HG03457 (cell line): ENCODE results near the gene PRDM7.
"Not testable (repeated sequence)": the region's sequence is repeated elsewhere in the genome, so short reads cannot be mapped to it uniquely, and the experiment has no call there.

Experiments used
- ATAC-seq: cut with Tn5 transposase; IDR thresholded peaks from one replicate; pipeline ENCODE4 v1.9.1; 2021; ENCODE audit warnings: moderate number of reproducible peaks; ENCODE audit not compliant: unreplicated experiment

PRDM7 gene

GRCh38 chr16:90015586-90016338 is 61.4 kb downstream of the PRDM7 start:
- ATAC-seq, result no peak

DNA sequence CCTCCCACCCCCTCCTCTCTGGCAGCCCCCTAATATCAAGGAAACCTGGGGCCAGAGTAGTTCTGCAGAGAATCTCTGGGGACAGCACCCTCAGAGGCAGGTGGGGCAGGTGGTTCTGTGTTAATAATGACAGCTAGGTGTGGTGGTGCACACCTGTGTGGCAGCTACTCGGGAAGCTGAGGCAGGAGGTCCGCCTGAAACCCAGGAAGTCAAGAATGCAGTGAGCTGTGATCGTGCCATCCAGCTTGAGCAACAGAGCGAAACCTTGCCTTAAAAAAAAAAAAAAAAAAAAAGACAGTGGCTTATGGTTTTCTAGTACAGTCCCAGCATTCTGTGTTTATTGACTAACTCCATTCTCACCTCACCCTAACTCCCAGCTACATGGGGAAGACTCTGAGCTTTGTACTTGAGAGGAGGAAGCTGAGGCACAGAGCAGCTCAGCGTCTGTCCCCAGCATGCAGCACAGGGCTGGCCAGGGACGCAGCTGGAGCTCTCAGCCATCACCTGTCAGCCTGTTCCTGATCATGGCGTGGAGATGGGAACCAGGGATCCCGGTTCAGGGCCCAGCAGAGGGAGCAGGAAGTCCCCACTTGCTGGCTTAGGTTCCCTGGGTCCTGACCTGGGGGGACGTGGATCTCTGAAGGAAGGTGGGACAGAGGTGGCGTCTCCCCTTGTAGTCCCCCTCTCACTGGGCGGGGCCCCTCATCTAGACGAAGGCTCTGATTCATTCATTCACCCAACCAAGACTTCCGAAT is 64.0 kb downstream of the PRDM7 start:
- no peak for ATAC-seq

GRCh38 chr16:90011908-90012501 is 65.1 kb downstream of the PRDM7 start:
- ATAC-seq, result no peak

- no peak for ATAC-seq
Observed at GRCh38 chr16:90011508-90011819, 65.7 kb downstream of the PRDM7 start.

- no peak for ATAC-seq
Observed at GRCh38 chr16:90010676-90011507, 66.2 kb downstream of the PRDM7 start.

- ATAC-seq, result no peak
Observed at GRCh38 chr16:90009172-90009899, 67.8 kb downstream of the PRDM7 start.

- no peak for ATAC-seq
Observed at GRCh38 chr16:90008708-90009145, 68.4 kb downstream of the PRDM7 start.

DNA sequence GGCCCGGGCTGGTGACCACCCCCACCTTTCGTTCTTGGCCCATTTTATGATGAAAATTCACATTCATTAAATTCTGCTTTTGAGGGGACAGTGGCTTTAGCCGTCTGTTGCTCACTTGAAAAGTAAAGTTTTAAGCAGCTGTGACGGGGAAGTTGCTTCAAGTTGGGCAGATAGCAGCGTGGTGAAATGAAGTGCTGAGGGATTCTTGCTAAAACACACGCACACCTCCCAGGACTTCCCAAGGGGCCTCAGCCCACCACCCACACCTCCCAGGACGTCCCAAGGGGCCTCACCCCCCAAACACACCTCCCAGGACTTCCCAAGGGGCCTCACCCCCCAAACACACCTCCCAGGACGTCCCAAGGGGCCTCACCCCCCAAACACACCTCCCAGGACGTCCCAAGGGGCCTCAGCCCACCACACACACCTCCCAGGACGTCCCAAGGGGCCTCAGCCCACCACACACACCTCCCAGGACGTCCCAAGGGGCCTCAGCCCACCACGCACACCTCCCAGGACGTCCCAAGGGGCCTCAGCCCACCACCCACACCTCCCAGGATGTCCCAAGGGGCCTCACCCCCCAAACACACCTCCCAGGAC is 69.4 kb downstream of the PRDM7 start:
- ATAC-seq, result not testable (repeated sequence)

GRCh38 chr16:90007015-90007414 is 70.1 kb downstream of the PRDM7 start:
- ATAC-seq, result no peak
